ENCODE data around the gene SOX6. TPM values are rescaled to one million over a fixed set of nuclear protein-coding genes. Genes with fewer than 3 reads are reported as not detected.

The SOX6 gene
- total RNA-seq, 1 experiment from 2014 or later = 0.21 TPM

GRCh38 chr11:15938983-15939382 is 417.4 kb downstream of the SOX6 start:
- intact Hi-C loops (cut with micrococcal nuclease; ENCODE audit: unreplicated experiment) = no loop called here
- ATAC-seq = no peak
- no peak for DNase-seq (ENCODE audit: low read depth, low spot score)

GRCh38 chr11:15938121-15938611 is 418.2 kb downstream of the SOX6 start:
- intact Hi-C loops (cut with micrococcal nuclease; ENCODE audit: unreplicated experiment) = no loop called here
- POLR2A ChIA-PET = no interaction called here
- TF ChIP-seq POLR2AphosphoS5 (IDR thresholded peaks at IDR 0.05; ENCODE audit: low read depth, low read length) = no peak
- no peak for TF ChIP-seq SIN3A (IDR thresholded peaks at IDR 0.05; ENCODE audit: borderline replicate concordance, insufficient read depth, low read depth, low read length)
- TF ChIP-seq, protein P1, sequence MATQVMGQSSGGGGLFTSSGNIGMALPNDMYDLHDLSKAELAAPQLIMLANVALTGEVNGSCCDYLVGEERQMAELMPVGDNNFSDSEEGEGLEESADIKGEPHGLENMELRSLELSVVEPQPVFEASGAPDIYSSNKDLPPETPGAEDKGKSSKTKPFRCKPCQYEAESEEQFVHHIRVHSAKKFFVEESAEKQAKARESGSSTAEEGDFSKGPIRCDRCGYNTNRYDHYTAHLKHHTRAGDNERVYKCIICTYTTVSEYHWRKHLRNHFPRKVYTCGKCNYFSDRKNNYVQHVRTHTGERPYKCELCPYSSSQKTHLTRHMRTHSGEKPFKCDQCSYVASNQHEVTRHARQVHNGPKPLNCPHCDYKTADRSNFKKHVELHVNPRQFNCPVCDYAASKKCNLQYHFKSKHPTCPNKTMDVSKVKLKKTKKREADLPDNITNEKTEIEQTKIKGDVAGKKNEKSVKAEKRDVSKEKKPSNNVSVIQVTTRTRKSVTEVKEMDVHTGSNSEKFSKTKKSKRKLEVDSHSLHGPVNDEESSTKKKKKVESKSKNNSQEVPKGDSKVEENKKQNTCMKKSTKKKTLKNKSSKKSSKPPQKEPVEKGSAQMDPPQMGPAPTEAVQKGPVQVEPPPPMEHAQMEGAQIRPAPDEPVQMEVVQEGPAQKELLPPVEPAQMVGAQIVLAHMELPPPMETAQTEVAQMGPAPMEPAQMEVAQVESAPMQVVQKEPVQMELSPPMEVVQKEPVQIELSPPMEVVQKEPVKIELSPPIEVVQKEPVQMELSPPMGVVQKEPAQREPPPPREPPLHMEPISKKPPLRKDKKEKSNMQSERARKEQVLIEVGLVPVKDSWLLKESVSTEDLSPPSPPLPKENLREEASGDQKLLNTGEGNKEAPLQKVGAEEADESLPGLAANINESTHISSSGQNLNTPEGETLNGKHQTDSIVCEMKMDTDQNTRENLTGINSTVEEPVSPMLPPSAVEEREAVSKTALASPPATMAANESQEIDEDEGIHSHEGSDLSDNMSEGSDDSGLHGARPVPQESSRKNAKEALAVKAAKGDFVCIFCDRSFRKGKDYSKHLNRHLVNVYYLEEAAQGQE (IDR thresholded peaks at IDR 0.05; ENCODE audit: insufficient read depth in 1 of 2, low read depth in 2 of 2, low read length in 1 of 2) = no peak
- no peak for TF ChIP-seq CTCF (IDR thresholded peaks at IDR 0.05)
- no peak for TF ChIP-seq TCF7L2 (IDR thresholded peaks at IDR 0.05; ENCODE audit: low read depth, low read length)
- no TSS peak for BruUV-seq (replicated peaks)
- Histone ChIP-seq H3K4me1 (ENCODE audit: control insufficient read depth, insufficient read depth, low read length) (no peaks in the 10 kb centered on the region), H3K36me3 (ENCODE audit: control insufficient read depth, insufficient read depth, low read length) (no peaks in the 10 kb centered on the region), H3K27me3 (ENCODE audit: control insufficient read depth, insufficient read depth, low read length) (no peaks in the 10 kb centered on the region), H3K9me3 (ENCODE audit: control insufficient read depth, insufficient read depth, low read depth, low read length) (no peaks in the 10 kb centered on the region), H3K4me3 (ENCODE audit: low read depth in 2 of 2, low read length in 2 of 2) (no peak overlapping the region), H3K27ac (ENCODE audit: low read length) (no peak overlapping the region)
- ATAC-seq (no peak), DNase-seq (ENCODE audit: low read depth, low spot score) (no peak)
- in situ Hi-C loops (cut with HindIII; ENCODE audit: low pct_unique_long_range_greater_than_20kb, low sequenced_read_pairs) = no loop called here
- CTCF ChIA-PET = no interaction called here

More at GRCh38 chr11:15938983-15939382, 417.4 kb downstream of the SOX6 start:
- TF ChIP-seq, protein P1 (IDR thresholded peaks at IDR 0.05; ENCODE audit: insufficient read depth in 1 of 2, low read depth in 2 of 2, low read length in 1 of 2) = no peak
- no peak for TF ChIP-seq TCF7L2 (IDR thresholded peaks at IDR 0.05; ENCODE audit: low read depth, low read length)
- TF ChIP-seq SIN3A (IDR thresholded peaks at IDR 0.05; ENCODE audit: borderline replicate concordance, insufficient read depth, low read depth, low read length) = no peak
- no peak for TF ChIP-seq CTCF (IDR thresholded peaks at IDR 0.05)
- no peak for TF ChIP-seq POLR2AphosphoS5 (IDR thresholded peaks at IDR 0.05; ENCODE audit: low read depth, low read length)
- H3K4me1 ChIP-seq (ENCODE audit: control insufficient read depth, insufficient read depth, low read length) = no peaks in the 10 kb centered on the region
- no peaks in the 10 kb centered on the region for H3K9me3 ChIP-seq (ENCODE audit: control insufficient read depth, insufficient read depth, low read depth, low read length)
- H3K27ac ChIP-seq (ENCODE audit: low read length) = no peak overlapping the region
- BruUV-seq (replicated peaks) = no TSS peak
- in situ Hi-C loops (cut with HindIII; ENCODE audit: low pct_unique_long_range_greater_than_20kb, low sequenced_read_pairs) = no loop called here
- ChIA-PET CTCF (no interaction called here), POLR2A (no interaction called here)
- H3K36me3 ChIP-seq (ENCODE audit: control insufficient read depth, insufficient read depth, low read length) = no peaks in the 10 kb centered on the region
- no peaks in the 10 kb centered on the region for H3K27me3 ChIP-seq (ENCODE audit: control insufficient read depth, insufficient read depth, low read length)
- H3K4me3 ChIP-seq (ENCODE audit: low read depth in 2 of 2, low read length in 2 of 2) = no peak overlapping the region
